GM19372 (cell line): ENCODE results near the gene CHI3L2.

ENCODE experiments used
- ATAC-seq: cut with Tn5 transposase; IDR thresholded peaks from one replicate; pipeline ENCODE4 v1.9.1; 2021; ENCODE audit warnings: mild to moderate bottlenecking, low read depth, moderate library complexity; ENCODE audit not compliant: unreplicated experiment

The CHI3L2 gene, protein sequence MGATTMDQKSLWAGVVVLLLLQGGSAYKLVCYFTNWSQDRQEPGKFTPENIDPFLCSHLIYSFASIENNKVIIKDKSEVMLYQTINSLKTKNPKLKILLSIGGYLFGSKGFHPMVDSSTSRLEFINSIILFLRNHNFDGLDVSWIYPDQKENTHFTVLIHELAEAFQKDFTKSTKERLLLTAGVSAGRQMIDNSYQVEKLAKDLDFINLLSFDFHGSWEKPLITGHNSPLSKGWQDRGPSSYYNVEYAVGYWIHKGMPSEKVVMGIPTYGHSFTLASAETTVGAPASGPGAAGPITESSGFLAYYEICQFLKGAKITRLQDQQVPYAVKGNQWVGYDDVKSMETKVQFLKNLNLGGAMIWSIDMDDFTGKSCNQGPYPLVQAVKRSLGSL

DNA sequence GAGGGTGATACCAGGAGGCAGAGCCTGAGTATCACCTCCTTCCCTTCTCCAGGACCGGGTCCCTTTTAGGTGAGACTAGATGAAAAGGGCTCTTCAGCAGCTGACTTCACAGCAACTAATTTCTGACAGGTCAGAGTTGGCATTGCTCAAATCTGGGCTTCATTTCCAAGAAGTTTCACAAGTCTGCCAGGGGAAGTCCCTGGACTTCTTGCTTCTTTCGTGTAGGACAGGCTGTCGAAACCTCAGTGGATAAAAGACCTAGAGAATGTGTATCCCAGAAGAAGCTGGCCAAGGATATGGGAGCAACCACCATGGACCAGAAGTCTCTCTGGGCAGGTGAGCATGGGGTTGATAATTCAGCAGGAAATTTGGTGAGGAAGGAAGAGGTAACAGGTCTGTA, at the start of gene CHI3L2:
Gene CHI3L2, plus strand, starts transcription at position 280 of the 400 bp plus-strand sequence. Its CDS starts 17 bp downstream, at position 297.
- ATAC-seq = no peak

DNA sequence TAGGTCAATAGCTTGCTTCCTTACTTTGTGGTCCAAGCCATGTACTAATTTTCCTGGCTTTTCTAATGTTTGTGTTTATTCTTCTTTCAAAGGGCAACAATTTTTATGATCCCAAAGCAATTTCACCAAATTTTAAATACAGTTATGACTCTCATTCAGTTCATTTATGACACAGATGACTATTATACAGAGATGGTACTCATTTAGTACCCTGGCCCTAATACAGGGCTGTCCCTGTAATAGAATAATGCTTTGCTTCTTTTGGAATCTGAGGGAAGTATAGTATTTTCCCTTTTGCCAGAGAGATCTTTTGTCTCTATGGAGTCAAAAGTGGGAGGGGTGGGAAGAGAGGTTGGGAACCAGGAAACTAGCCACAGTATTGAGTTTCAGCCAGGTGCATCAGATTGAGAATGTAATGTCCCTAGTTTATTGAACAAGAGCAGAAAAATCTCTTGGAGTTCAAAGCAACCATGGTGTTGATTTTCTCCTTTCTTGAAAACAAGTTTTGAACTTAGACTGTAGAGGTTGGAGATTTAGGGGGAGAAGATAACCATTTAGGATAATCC, 47.5 kb upstream of the CHI3L2 start:
- no peak for ATAC-seq

DNA sequence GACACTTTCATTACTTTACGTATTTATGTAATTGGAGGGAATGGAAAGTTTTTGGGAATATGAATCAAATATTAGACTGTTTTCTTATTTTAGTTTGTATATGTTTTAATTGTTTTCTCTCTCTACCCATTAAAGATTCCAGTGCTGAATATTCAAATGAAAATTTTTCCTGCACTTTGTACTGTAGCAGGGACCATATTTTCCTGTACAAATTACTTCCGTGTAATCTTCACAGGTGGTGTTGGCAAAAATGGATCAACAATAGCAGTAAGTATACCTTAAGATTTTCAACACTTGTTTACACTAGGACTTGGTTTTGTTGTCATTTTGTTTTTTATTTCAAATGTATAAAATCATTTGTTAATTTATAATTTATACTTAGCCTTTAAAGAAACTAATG, 45.5 kb upstream of the CHI3L2 start:
- no peak for ATAC-seq

- ATAC-seq = no peak
These were observed 44.0 kb upstream of the CHI3L2 start for GRCh38 chr1:111183308-111184069.

- ATAC-seq = no peak
These were observed 42.9 kb upstream of the CHI3L2 start for GRCh38 chr1:111184663-111185062.

DNA sequence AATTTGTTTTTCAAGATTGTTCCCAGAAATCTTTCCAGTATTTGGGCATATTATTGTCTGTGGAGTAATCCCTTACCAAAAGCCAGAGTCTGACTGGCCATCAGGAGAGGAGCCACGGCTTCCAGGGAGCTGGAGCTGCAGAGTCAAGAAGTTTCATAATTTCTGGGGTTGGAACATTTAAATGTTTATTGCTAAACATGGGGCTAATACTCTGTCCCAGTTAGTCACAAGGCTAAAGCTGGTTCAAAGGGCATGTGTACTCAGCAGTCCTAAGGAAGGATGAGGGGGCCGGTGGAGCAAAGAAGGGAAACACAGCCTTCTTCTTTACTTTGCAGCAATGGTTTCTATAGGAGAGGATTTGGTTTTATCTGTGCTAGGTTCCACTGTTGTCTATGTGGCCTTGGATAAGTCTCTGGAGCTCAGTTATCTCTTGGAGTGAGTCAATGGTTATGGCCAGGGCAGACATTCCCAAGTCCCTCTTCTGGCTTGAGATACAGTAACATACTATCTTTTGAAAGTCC, 36.5 kb upstream of the CHI3L2 start:
- no peak for ATAC-seq

DNA sequence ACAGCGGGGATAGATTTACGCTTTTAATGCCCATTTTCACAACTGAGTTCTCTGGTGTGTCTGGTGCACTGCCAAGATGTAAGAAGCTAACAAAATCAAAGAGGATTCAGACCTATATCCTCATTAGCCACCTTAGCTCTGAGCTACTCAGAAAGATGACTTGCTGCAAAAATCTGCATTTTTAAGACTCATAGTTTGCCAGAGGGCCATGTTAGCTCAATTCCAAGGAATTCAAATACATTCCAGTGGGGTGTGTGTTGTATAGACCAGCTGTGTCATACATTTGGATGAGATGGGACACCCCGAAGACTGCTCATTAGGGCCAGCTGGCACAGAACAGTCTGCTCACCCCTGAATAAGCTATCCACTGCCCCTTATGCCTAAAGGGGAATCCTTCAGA, 36.0 kb upstream of the CHI3L2 start:
- no peak for ATAC-seq

DNA sequence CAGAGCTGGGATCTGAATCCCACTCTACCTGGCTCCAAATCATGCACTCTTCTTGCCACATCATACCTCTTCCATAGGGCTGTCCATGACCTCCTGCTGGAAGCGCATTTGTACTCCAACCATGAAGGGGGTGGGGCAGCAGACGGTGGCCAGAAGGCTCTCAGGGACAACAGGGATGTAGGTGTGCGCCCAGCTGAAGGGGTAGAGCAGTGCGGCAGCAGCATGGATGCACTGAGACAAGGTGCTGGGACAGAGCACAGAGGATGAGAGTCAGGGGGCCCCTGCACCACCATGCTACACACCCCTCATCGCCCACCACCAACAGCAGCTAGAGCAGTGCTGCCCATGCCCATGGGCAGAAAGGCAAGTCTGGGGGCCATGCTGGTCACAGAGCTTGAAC, 35.4 kb upstream of the CHI3L2 start:
- no peak for ATAC-seq

DNA sequence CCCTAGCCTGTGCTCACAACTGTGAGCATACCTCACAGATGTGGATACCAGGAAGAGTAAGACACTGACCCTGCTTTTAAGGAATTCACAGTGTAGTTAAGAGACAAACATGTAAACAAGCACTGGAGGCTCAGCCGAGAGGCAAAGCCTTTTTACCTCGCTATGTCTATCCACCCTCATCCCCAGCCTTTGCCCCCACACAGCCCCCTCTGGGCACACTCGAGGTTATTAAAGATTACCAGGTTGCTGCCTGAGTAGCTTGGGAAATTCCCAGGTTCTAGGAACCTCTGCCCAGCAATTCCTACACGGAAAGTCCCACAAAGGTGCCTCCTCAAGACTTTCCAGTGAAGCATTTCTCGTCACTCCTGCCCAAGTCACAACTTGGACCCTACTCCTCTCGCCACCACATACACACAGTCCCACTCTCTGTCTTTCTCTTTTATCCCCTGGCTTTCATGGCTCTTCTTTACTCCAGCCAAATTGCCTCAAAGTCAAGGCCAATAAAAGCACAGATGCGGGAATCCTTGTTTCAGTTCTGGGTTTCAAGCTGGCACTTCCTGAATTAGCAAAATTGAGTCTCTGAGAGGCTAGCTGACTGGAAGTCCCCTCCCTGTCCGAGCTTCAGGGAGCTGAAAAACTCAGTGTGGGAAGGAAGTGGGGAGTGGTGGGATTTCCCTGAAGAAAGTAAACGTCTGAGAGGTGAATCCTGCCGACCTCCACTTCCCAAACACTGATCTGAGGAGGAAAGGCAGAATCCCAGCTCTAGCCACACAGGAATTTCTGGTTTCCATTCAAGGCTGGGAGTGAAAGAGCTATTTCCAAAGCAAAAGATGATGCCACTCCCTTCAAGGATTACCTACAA, 34.6 kb upstream of the CHI3L2 start:
- no peak for ATAC-seq

- no peak for ATAC-seq
These were observed 33.6 kb upstream of the CHI3L2 start for GRCh38 chr1:111193712-111194480.

- ATAC-seq = no peak
These were observed 32.4 kb upstream of the CHI3L2 start for GRCh38 chr1:111195002-111195684.

DNA sequence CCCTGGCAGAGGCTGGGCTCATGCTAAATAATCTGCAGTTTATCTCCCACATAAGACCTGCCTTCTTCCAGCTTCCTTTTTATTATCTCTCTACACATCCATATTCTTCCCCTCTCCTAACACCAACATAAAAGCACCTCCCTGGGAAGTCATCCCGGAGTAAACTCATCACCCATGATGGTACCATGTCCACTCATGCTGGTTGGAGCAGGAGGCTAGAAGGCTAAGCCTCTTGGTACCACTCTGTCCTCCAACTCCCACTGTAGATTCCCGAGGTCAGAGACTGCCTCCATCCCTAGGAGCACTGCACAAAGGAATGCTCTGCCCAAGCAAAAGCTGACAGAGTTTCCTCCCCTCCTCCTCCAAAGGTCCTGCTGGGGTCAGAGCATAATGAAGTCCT, 31.3 kb upstream of the CHI3L2 start:
- ATAC-seq = no peak

DNA sequence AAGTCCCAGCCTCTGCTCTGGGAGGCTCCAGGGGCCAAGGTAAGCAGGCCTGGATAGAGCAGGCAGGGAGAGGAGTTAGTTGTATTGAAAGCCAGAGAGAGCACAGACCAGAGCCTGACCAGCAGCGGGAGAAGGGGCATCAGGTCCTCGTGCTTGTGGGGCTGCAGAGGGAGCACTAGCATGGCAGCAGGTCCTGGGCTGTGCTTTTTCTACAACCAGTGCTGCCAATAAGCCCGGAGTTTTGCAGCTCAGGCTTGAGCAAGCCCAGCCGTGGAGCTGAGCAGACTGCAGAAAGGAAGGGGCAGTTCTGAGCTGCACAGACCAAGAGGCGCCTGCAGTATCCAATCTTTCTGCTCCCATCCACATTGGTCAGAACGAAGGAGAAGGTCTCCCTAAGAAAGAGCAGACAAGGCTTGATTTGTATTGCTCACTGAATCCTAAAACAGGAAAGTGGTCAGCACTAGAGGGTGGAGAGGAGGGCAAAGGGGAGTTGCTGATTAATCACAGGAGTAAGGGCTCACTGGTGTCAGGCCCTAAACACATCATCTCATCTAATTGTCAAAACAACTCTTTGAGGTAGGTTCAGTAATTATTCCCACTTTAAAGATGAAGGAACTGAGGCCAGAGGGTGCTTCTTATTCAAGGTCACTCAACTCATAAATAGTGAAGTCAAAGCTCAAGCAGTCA, 29.8 kb upstream of the CHI3L2 start:
- no peak for ATAC-seq

- ATAC-seq = no peak
These were observed 28.7 kb upstream of the CHI3L2 start for GRCh38 chr1:111198836-111199235.

DNA sequence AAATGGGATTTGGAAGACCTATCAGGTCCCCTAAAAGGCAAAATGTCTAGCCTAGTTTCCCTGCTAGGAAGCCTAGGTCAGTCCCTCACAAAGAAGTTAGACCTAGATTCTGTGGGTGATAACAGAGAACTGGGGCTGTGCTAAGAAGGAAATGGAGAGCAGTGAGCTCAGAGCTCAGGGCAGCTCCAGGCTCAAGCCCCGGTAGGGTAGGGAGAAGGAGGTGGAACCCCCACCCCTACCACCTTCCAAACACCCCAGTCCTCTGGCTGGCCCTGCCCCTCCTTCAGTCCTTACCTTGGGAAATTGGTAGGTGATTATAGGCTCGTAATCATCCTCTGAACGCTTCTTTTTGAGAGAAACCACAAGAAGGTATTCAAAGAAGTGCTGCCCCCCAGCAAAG, 28.2 kb upstream of the CHI3L2 start:
- no peak for ATAC-seq

DNA sequence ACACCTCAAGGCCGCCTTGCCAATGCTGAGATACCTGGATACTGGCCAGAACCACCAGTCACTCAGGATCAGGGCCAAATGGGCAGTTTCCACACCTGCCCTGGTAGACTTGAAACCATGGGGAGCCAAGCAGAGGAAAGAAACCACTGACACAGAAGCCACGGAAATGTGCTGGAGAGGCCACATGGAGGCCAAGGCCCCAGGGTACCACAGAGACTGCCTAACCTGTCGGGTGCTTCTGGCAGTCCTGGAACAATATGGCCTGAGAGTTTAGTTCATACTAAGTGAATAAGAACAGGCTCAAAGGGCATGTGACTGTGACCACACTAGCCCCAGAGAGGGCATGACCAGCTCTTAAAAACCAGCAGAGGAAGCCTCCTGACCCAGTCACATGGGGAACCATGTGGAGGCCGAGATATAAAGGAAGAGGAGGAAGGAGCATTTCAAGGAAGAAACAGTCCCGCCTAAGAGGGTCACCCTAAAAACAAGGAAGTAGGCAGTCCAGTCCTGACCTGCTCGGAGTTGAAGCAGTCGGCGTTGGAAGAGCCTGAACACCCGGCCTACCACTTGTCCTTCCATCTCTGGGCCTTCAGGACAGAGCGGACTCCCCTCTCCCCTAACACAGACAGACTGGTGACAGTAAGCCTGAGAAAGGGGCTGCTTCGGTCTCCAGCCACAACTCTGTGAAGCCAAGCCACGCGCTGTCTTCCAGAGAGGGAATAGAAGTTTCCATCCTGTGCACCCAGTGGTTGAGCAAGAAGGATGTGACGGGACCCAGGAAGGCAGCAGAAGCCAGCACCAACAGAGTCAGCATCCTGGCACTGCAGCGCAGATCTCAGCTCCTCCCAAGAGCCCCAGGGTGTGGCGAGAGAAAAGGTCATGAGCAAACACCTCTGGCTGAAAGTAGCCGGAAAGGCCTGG, 27.4 kb upstream of the CHI3L2 start, which contains the start of gene DENND2D:
Gene DENND2D, minus strand, starts transcription at position 766 of the 921 bp plus-strand sequence. Its CDS starts 187 bp downstream, at position 579.
- no peak for ATAC-seq

DNA sequence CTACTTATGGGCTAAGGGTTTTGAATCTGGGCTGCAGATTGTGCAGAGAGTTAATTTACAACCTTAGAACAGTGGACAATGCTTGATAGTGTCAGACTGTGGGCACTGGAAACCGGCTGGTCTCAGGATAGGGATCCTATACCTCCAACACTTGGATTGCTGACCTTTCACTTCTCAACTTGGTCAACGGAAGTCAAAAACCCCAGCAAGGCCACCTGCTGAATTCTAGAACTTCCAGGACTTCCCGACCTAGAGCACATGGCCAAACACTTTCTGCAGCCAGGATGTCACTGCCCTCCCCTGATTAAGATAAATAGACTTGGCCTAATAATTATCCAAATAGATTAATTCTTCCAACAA, 26.7 kb upstream of the CHI3L2 start:
- ATAC-seq = no peak
